HG03571 (cell line): ENCODE data around the gene C16orf82.

Experiments
- ATAC-seq: cut with Tn5 transposase; IDR thresholded peaks from one replicate; pipeline ENCODE4 v1.9.1; 2021; ENCODE audit not compliant: unreplicated experiment

Gene C16orf82

DNA sequence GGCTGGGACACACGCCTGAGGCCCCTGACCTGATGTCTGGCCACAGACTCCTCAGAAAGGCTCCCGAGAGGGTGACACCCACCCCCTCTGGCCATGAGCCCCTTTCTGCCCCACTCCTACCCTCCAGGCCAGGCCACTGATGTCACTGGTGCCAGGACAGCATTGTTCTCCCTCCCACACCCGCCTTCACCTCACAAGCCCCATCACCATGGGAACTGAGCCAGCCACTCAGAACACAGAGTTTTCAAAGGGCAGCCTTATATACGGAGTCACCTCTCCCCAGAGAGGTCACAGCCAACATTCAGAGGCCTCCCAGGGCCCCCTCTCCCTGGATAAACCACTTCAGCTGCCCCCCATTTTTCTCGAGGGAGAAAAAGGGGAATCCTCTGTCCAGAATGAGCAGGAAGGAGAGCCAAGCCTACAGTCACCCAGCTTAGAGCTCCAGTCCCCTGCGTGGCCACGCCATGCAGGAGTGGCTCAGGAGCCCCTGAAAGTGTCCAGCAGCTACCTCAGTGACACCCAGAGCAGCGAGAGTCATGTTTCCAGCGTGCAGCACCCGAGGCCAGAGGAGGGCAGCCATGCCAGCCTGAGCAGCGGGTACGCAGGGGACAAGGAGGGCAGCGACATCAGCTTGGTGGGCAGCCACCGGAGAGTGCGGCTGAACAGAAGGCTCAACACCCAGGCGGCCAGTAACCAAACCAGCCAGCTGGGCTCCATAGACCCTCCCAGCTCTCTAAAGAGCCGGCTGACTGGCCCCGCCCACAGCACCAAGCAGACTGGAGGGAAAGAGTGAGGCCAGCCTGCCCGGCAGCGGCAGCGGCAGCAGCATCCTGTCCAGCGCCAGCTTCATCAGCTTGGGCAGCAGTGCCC lies at the start of gene C16orf82:
C16orf82 (plus strand) TSS at position 260 of the 870 bp plus-strand sequence.
- no peak for ATAC-seq

DNA sequence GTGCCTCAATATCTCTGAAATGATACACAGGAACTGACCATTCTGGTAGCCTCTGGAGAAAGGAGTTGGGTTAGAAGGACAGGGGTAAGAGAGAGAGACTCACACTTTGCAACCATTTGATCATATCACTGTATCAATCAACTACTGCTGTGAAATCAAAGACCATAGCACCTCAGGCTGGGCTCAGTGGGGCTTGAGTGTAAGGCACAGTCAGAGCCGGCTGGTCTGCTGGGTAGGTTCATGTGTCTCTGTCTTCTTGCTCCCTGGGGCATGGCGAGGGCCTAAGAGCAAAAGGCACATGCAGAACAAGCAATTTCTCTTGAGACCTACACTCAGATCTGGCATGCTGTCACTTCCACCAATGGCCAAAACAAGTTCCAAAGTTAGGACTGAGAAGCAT lies 46.7 kb upstream of the C16orf82 start:
- no peak for ATAC-seq

GRCh38 chr16:27024010-27024409 lies 42.7 kb upstream of the C16orf82 start:
- ATAC-seq: no peak

DNA sequence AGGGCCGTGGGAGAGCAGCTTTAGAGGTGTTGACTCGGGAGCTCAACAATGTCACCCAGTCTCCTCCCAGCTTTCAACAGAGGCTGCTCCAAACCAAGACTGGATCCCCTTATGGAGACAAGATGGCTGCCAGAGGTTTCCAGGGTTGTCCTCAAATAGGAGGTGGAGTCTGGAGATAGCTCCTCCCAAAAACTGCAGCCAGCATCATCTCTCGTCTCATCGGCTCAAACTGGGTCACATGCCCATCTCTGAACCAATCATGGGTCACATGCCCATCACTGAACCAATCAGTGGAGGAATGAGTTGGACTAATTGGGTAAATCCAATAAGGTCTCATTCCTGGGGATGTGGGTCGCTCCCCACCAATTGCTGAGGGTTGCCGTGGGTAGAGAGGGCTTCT lies 41.1 kb upstream of the C16orf82 start:
- ATAC-seq: no peak

DNA sequence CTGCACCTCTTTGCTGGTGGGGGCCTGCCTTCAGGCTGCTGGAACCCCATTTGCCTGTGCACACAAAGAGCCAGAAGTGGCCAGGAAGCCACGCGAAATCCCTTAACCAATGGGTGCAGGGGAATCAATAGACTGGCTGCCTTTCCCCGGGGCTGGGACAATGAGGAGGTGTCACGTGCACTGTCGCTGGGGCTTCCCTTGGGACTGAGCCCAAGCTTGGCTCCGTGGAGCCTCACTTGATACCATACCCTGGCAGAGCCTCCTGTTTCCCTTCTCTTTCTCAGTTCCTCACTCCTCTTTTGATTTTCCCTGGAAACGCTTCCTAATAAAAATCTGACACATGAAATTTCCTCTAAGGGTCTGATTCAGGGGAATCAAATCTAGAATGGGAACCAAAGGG lies 38.8 kb upstream of the C16orf82 start:
- ATAC-seq: no peak

DNA sequence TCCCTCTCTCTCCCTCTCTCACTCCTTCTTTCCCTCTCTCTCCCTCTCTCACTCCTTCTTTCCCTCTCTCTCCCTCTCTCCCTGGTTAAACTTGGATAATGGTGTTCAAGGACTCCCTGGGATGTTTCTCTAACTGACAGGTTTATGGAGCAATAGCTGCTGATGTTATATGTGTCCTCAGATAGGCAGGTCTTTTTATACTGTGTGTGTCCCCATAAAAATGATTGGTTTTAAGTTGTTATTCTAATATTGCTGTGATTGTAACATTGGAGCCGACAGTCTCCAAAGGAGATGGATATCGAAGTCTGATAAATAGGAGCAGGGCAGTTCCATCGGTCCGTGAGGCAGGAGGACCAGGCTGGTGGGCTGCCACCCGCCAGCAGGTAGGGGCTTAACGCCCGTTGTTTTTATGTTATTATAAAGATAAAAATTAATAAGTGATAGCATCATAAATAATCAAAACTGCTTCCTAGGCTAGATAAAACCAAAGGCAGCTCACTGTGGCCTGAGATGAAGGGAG lies 38.1 kb upstream of the C16orf82 start:
- ATAC-seq: no peak

GRCh38 chr16:27029525-27029924 lies 37.2 kb upstream of the C16orf82 start:
- no peak for ATAC-seq

DNA sequence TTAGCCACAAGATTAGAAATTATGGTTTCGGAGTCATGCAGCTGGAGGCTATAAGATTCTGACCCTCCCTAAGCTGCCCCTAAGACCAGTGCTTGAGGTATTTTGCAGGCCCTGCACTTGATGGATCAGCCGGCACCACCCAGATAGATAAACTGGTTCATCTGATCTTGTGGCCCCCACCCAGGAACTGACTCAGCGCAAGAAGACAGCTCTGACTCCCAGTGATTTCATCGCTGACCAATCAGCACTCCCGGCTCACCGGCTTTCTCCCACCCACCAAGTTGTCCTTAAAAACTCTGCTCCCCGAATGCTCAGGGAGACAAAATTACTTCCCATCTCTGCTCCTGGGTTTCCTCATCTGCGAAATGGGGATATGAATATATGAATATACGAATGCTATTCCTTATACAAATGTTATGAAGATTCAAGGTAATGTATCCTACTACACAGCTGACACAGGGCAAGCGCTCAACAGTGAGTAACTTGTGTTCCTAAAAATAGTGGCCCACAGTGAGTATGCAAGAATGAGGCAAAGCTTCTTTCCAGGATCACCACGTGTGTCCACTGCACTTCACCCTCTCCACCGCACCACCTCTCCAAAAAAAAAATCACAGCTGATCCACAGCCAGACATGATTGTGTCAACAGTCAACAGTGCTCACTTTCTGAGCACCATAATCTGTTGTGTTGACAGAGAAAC lies 33.3 kb upstream of the C16orf82 start:
- ATAC-seq: no peak

GRCh38 chr16:27040732-27041131 lies 26.0 kb upstream of the C16orf82 start:
- no peak for ATAC-seq

DNA sequence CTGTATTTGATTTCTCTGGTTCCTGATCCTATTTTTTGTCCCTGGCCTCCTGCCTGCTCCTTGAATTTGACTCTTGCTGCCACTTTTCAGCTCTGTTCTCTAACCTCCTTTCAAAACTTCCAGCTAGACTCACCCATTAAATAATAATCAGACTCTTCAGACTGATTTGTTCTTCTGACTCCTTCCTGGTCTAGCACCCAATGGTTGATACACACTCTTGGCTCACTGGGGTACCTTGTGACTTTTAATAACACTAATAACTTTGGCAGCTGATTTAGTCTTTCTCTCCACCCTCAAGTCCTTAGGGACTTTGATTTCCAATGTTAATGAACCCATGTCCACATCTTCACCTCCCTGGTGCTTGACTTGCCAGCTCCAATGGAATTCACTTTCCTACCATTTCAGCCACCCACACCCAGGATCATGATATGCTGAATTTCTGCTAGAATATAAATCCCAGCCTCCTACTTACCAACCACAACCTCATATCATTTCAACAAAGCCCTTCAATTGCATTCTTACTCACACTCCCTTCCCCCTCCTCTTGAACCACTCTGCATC lies 19.7 kb upstream of the C16orf82 start:
- ATAC-seq: no peak

GRCh38 chr16:27048316-27048715 lies 18.4 kb upstream of the C16orf82 start:
- ATAC-seq: no peak

DNA sequence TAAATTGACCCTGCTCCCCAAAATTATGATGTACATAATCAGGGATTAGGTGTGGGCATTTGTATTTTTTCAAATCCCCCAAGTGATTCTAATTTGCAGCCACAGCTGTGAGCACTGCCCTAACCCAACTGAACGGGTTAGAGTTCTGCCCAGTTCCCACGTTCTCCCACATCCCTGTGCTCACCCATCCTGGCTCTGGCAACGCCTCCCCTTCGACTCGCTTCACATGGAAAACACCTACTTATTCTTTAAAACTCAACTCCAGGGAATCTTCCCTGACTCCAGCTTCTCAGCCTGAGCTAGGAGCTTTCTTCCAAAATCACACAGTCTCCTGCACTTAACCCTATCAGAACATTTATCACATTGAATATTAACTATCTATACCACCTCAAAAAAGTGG lies 17.6 kb upstream of the C16orf82 start:
- no peak for ATAC-seq

DNA sequence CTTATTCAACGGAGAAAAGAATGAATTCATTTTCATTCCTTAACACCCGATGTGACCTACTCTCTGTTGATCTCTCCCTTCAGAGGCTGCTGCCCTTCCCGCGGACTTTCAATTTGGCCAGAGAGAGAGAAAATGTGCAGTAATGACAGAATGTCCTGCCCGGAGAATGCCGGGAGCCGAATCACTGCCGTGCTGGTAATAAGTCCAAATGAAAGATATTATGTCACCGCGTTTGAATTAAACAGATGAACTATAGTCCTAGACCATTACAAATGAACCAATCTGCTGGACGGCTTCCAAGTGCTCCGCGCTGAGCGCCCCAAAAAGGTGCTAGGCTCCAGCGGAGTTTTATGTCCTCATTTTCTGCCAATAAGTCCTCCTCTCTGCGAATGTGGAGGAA lies 14.7 kb upstream of the C16orf82 start:
- no peak for ATAC-seq

DNA sequence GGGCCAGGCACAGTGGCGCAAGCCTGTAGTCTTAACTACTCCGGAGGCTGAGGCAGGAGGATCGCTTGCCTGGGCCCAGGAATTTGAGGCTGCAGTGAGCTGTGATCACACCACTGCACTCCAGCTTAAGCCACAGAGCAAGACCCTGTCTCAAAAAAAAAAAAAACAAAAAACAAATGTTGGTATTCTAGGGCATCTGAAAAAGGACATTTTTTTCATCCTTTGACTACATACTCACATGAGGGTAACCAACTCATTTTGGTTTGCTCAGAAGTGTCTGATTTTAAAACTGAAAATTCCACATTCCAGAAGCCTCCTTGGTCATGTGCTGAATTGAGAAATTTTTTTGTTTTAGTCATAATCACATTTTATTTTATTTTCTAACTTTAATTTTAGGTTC lies 12.7 kb upstream of the C16orf82 start:
- no peak for ATAC-seq

DNA sequence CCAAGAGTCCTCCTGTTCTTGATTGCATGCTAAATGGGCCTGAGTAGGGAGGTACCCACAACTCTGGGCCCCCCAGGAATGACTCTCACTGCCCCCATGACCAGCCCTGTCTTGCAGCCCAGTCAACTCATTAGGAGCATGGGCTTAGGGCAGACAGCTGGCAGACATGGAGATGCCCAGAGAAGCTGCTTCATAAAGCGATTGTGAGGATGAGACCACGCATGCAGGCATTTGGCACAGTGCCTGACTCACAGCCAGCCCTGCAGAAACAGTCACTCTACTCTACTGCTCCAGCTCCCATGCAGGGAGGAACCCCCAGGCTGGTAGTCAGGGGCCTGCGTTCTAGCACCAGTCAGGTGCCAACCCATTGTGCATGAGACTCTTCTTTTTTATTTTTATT lies 8.4 kb upstream of the C16orf82 start:
- ATAC-seq: no peak

DNA sequence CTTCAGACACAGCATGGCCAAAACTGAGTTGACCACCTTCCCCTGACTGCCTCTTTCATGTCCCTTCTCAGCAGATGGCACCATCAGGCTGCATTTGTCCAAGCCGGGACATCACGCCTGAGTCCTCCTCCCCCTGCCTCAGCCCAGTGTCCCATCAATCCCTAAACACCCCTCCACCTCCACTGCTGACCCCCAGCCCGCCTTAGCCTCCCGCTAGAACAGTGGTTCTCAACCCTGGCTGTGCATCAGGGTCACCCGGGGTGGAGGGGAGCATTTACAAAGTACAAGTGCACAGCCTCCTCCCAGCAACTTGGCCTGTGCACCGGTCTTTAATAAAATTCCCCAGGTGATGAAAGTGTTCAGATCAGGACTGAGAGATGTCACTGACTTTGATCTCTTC lies 4.0 kb downstream of the C16orf82 start:
- ATAC-seq: no peak

DNA sequence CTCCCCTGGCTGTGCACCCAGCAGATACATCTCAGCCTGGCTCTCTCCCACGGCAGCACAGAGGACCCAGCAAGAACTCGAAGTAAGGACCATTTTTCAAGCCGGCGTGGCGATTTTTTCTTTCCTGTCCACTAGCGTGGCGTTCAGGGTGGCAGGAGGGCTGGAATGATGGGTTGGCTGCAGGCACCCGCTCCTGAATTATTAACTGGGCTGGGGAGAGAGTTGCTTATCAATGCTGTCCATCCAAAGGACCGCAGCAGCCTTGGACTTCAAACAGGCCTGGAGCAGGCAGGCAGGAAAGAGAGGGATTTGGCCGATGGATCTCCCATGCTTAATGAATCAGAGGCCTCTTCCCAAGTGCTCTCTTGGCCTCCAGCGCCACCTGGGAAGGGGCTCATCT lies 7.0 kb downstream of the C16orf82 start:
- no peak for ATAC-seq

DNA sequence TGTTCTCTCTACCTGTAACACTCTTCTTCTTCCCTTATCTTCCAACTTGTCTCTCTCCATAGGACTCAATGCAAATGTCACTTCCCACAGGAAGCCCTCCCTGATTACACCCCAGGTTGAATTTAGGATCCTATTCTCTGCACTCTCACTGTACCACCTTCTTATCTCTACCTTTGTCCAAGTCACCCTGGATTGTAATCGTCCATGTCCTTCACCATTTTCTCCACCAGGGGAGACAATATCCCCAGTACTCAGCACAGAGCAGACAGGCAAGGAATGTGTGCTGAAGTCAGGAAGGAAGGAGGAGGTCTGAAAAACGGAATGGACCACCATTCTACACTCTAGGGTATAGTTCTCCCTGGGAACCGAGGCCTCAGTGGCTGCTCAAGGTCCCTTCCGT lies 14.2 kb downstream of the C16orf82 start:
- ATAC-seq: no peak

DNA sequence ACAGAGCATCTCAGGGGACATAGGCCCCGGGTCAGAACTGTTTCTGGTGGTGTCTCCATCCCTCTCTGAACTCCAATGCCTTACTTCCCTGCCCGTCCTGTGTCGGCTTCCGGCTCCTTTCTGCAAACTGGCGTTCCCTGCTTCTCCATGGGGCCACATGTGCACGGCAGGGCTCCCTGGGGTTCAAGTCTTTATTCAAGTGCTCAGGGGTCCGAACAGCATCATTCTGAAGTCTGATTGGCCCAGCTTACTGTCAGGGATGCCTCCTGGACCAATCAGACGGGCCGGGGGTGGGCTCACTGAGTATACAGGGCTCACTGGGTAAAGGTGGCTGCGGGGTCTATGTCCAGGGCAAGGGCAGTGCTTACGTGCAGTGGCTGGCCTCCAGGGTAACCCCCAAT lies 17.1 kb downstream of the C16orf82 start:
- ATAC-seq: no peak

DNA sequence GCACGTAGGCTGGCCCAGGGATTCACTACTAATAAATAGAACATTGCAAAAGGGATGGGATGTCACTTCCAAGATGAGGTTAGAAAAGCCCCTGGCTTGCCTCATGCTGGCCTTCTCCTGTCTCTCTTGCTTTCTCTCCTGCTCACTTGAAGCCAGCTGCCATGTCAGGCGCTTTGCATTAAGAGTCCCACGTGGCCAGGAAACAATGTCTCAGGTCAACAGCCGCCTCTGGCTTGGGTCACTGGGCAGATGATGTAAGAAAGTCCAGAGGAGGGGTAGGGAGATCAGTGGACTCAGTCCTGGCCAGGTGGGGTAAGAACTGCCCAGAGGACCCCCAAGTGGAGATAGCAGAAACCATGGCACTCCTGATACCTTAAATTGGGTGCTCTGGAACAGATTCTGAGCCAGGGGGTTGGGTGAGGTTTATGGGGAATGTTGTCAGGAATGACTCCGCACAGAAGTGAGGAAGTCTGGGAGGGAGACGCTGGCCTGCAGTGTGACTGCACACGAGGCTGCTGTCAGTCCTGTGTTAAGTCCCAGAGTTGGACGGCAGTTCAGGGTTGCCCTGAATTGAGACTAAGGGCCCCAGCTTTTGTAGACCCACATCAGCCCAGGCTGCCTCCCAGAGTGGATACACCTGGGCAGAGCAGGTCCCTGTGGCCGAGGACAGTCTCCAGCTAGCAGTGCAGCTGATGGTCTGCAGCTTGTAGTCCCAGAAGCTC lies 17.7 kb downstream of the C16orf82 start:
- ATAC-seq: no peak

- ATAC-seq: no peak
Observed at GRCh38 chr16:27085182-27085581, 18.5 kb downstream of the C16orf82 start.
